ENCODE measurements around the gene EFL1. TPM values are rescaled to one million over a fixed set of nuclear protein-coding genes. Genes with fewer than 3 reads are reported as not detected.
A peak's percentile ranks its signal among the peaks of the same experiment; 100 is the strongest.

EFL1 gene
- polyA plus RNA-seq, 1 of the 3 experiments (the other 2 are of a cell fraction): 12.3 TPM

GRCh38 chr15:82165948-82166376, 96.6 kb downstream of the EFL1 start:
- no peak overlapping the region for H3K4me2 ChIP-seq
- no peak overlapping the region for H3K9ac ChIP-seq
- H4K20me1 ChIP-seq (ENCODE audit: insufficient read depth): no peaks in the 10 kb centered on the region
- no peaks in the 10 kb centered on the region for H3K9me2 ChIP-seq
- no peak overlapping the region for H3K4me3 ChIP-seq (ENCODE audit: low read depth in 2 of 2, low read length in 1 of 2)
- peaks cover 4% of the 10 kb centered on the region; the same call in 1 of the 2 replicates for H3K79me2 ChIP-seq (ENCODE audit: insufficient read depth)
- TF ChIP-seq RAD21 (IDR thresholded peaks at IDR 0.05; ENCODE audit: low read length): peak; percentile 1; the same call in 1 of the 2 replicates
- no peak for TF ChIP-seq FOXM1 (IDR thresholded peaks at IDR 0.05; ENCODE audit: low read depth)
- no peak for TF ChIP-seq NRF1 (IDR thresholded peaks at IDR 0.05; ENCODE audit: low read depth, low read length)
- peak; percentile 43; the same call in 1 of the 2 replicates for TF ChIP-seq TCF12 (IDR thresholded peaks at IDR 0.05)
- TF ChIP-seq MXI1 (IDR thresholded peaks at IDR 0.05; ENCODE audit: low read depth, low read length): peak; percentile 68; the same call in 1 of the 2 replicates
- no peak for TF ChIP-seq MEF2A (IDR thresholded peaks at IDR 0.05; ENCODE audit: borderline replicate concordance, low read depth)
- no peak for TF ChIP-seq PBX3 (IDR thresholded peaks at IDR 0.05)
- TF ChIP-seq ELF1 (IDR thresholded peaks at IDR 0.05): no peak
- TF ChIP-seq USF2 (IDR thresholded peaks at IDR 0.05; ENCODE audit: borderline replicate concordance, low read depth, low read length): no peak
- TF ChIP-seq SIN3A (IDR thresholded peaks at IDR 0.05; ENCODE audit: borderline replicate concordance, low read depth, low read length): no peak
- no peak for TF ChIP-seq EZH2phosphoT487 (IDR thresholded peaks at IDR 0.05; ENCODE audit: borderline replicate concordance, low read depth)
- no peak for TF ChIP-seq TAF1 (IDR thresholded peaks at IDR 0.05; ENCODE audit: borderline replicate concordance, low read depth, low read length)
- TF ChIP-seq CHD2 (IDR thresholded peaks at IDR 0.05; ENCODE audit: low read length, partially characterized antibody): peak; percentile 76
- TF ChIP-seq FOSL2 (IDR thresholded peaks at IDR 0.05; ENCODE audit: borderline replicate concordance, low read depth): no peak
- peak; percentile 84 for TF ChIP-seq RCOR1 (IDR thresholded peaks at IDR 0.05; ENCODE audit: low read length)
- TF ChIP-seq EP300 (IDR thresholded peaks at IDR 0.05; ENCODE audit: borderline replicate concordance in 1 of 2, low read depth in 1 of 2, low read length in 1 of 2): peak in 1 of 2 experiments; percentile 92; a peak in 2 of 4 replicates
- no peak for TF ChIP-seq MAX (IDR thresholded peaks at IDR 0.05; ENCODE audit: low read depth)
- no peak for TF ChIP-seq TEAD4 (IDR thresholded peaks at IDR 0.05; ENCODE audit: borderline replicate concordance, insufficient read depth)
- 0 out of 2 replicates have a peak, but pooled peaks have one; percentile 58 for TF ChIP-seq FOXJ3 (CRISPR knock-in tag; IDR thresholded peaks at IDR 0.05)
- TF ChIP-seq GATA2 (CRISPR knock-in tag; IDR thresholded peaks at IDR 0.05): peak; percentile 90
- H3K4me1 ChIP-seq (ENCODE audit: control insufficient read depth in 1 of 2, insufficient read depth in 2 of 2, low read depth in 1 of 2, low read length in 1 of 2): peaks cover 2 to 11% of the 10 kb centered on the region in 2 experiments; a peak in 2 of 4 replicates
- peaks cover 12 to 24% of the 10 kb centered on the region in 2 experiments for H3K36me3 ChIP-seq (replicated peaks in 1 of 2; ENCODE audit: control insufficient read depth in 1 of 2, insufficient read depth in 2 of 2, low read length in 1 of 2)
- peaks cover 4% of the 10 kb centered on the region for H3F3A ChIP-seq (replicated peaks; ENCODE audit: insufficient read depth)
- ChIA-PET CTCF (interaction anchor here (1.4 kb wide), 1 partner anchor 18 kb away, joined by 4 read pairs; no protein-coding TSS in a partner anchor), POLR2A (no interaction called here)
- 35% methylated on average over 1 of the region's 1 CpG for WGBS (ENCODE audit: low lambda C conversion rate)
- DNase-seq: peak; percentile 70
- no peak overlapping the region for H2AFZ ChIP-seq (ENCODE audit: low read depth)
- H3K27me3 ChIP-seq (ENCODE audit: insufficient read depth): no peaks in the 10 kb centered on the region
- H3K27ac ChIP-seq (ENCODE audit: low read depth in 2 of 2, low read length in 1 of 2): peak overlapping the region in 1 of 2 experiments; percentile 98; a peak in 2 of 4 replicates
- H3K9me3 ChIP-seq: no peaks in the 10 kb centered on the region
